HG02884 (cell line): Measurements from ENCODE around the gene KRTAP5-6.

ENCODE experiments used
- ATAC-seq: cut with Tn5 transposase; IDR thresholded peaks from one replicate; pipeline ENCODE4 v1.9.1; 2021; ENCODE audit warnings: mild to moderate bottlenecking, moderate library complexity; ENCODE audit not compliant: unreplicated experiment

Gene KRTAP5-6

GRCh38 chr11:1696608-1697570 is at the start of gene KRTAP5-6:
TSS of gene KRTAP5-6 (plus strand) at chr11:1697195. CDS start at chr11:1697246, 51 bp downstream.
- no peak for ATAC-seq

GRCh38 chr11:1647901-1648652 is 48.9 kb upstream of the KRTAP5-6 start:
- no peak for ATAC-seq

GRCh38 chr11:1648653-1649420 is 48.2 kb upstream of the KRTAP5-6 start:
- no peak for ATAC-seq

GRCh38 chr11:1650034-1650917 is 46.7 kb upstream of the KRTAP5-6 start:
- ATAC-seq: no peak

- no peak for ATAC-seq
Measured at GRCh38 chr11:1650918-1651262, 46.1 kb upstream of the KRTAP5-6 start.

GRCh38 chr11:1651411-1651980 is 45.5 kb upstream of the KRTAP5-6 start:
- no peak for ATAC-seq

GRCh38 chr11:1652026-1652425 is 45.0 kb upstream of the KRTAP5-6 start:
- no peak for ATAC-seq

- ATAC-seq: no peak
Measured at GRCh38 chr11:1652442-1652770, 44.6 kb upstream of the KRTAP5-6 start.

- no peak for ATAC-seq
Measured at GRCh38 chr11:1652771-1653540, 44.0 kb upstream of the KRTAP5-6 start.

GRCh38 chr11:1653541-1654387 is 43.2 kb upstream of the KRTAP5-6 start:
- no peak for ATAC-seq

- no peak for ATAC-seq
Measured at GRCh38 chr11:1654388-1655167, 42.4 kb upstream of the KRTAP5-6 start.

- no peak for ATAC-seq
Measured at GRCh38 chr11:1655168-1656060, 41.6 kb upstream of the KRTAP5-6 start.

GRCh38 chr11:1656061-1656441 is 40.9 kb upstream of the KRTAP5-6 start:
- ATAC-seq: no peak

GRCh38 chr11:1656670-1657069 is 40.3 kb upstream of the KRTAP5-6 start:
- no peak for ATAC-seq

- ATAC-seq: no peak
Measured at GRCh38 chr11:1659506-1659905, 37.5 kb upstream of the KRTAP5-6 start.

- no peak for ATAC-seq
Measured at GRCh38 chr11:1660111-1660867, 36.7 kb upstream of the KRTAP5-6 start.
